Heart left ventricle (tissue), 16 donors: ENCODE measurements around the gene ZBTB7B. TPM values are rescaled to one million over a fixed set of nuclear protein-coding genes. Genes with fewer than 3 reads are reported as not detected.

ENCODE experiments used
- ATAC-seq, 4 donors: fragments of 200-7000 bp; cut with Tn5 transposase; one replicate each; pipeline ENCODE4 v1.9.1; 2020 to 2022; ENCODE audit warnings: moderate library complexity in 4 of 4, mild to moderate bottlenecking in 3 of 4, moderate number of reproducible peaks in 1 of 4
- DNase-seq, 5 donors: peaks; one replicate each; pipeline ENCODE4 v3.0.0-alpha.2; 2020
- H3K27ac ChIP-seq, 12 donors: fragments of 200-600 bp; sonication (generic) in 4 of 12; one replicate each; pipeline versions ENCODE4 v1.5.0 to v1.8.0; 2016 to 2022; ENCODE audit warnings: mild to moderate bottlenecking in 2 of 12
- H3K27me3 ChIP-seq, 9 donors: fragments of 200-600 bp; sonication (generic) in 2 of 9; one replicate each; pipeline versions ENCODE4 v1.5.1 to v1.8.0; 2016 to 2022; ENCODE audit warnings: mild to moderate bottlenecking in 3 of 9
- H3K36me3 ChIP-seq, 9 donors: fragments of 200-600 bp; sonication (generic) in 2 of 9; one replicate each; pipeline versions ENCODE4 v1.5.0 to v1.8.0; 2018 to 2022; ENCODE audit warnings: mild to moderate bottlenecking in 2 of 9
- H3K4me1 ChIP-seq, 12 donors: fragments of 200-600 bp; sonication (generic) in 4 of 12; one replicate each; pipeline versions ENCODE4 v1.5.0 to v1.8.0; 2016 to 2022; ENCODE audit warnings: mild to moderate bottlenecking in 3 of 12
- H3K4me3 ChIP-seq, 12 donors: fragments of 200-600 bp; sonication (generic) in 4 of 12; one replicate each; pipeline versions ENCODE4 v1.5.0 to v1.8.0; 2017 to 2022; ENCODE audit warnings: mild to moderate bottlenecking in 9 of 12, moderate library complexity in 4 of 12
- H3K9me3 ChIP-seq, 12 donors: fragments of 200-600 bp; sonication (generic) in 4 of 12; one replicate each; pipeline versions ENCODE4 v1.5.0 to v1.8.0; 2016 to 2022; ENCODE audit warnings: mild to moderate bottlenecking in 1 of 12
- CTCF ChIP-seq, 12 donors: fragments of 200-600 bp; sonication (generic) in 4 of 12; IDR thresholded peaks; one replicate each; pipeline versions ENCODE4 v1.5.0 to v1.8.0; 2018 to 2022; ENCODE audit warnings: antibody characterized with exemption in 12 of 12, mild to moderate bottlenecking in 5 of 12
- POLR2A ChIP-seq, 2 donors: fragments of 450-650 bp; IDR thresholded peaks; one replicate each; pipeline ENCODE4 v1.6.1; 2017; ENCODE audit warnings: antibody characterized with exemption in 2 of 2, mild to moderate bottlenecking in 2 of 2, moderate library complexity in 2 of 2
- WGBS, 4 donors: extraction: QIAGEN DNeasy Blood & Tissue Kit in 2 of 4; methylation state at CpG; one replicate each; pipeline versions ENCODE4 v1.1.5 to v1.1.7; 2013 to 2018; 5-methylcytosine and 5-hydroxymethylcytosine counted together
- intact Hi-C, 10 donors: fragments of 100-400 bp; cut with DNase I; formaldehyde crosslinking; loops; one replicate each; pipeline versions ENCODE4 v1.11.1 to v1.14.2; 2022
- polyA plus RNA-seq, 2 donors: library from polyadenylated mRNA; stranded (reverse); fragments of 200-250 nt; gene quantifications; one replicate each; pipeline ENCODE4 v1.2.3, GENCODE V29; 2013
- total RNA-seq, 9 donors: library from RNA; depleted of rRNA in 2 of 9; stranded (reverse); fragments of >200 nt in 2 of 9; fragmentation: NEBNext Ultra II Directional in 3 of 9; extraction: Animal tissue kit (Norgen Biotek cat#: 25700) in 3 of 9; gene quantifications; one replicate each; pipeline versions ENCODE4 v1.1.0 to v1.2.4, GENCODE V29; 2016 to 2023
- donor health status: ischemic (EF 13 %, LVEDD 7.1; RV severe dilation, severe dysfunction).
- donor health status: healthy with polysubstance abuse.
- donor health status: DM: no; HTN: yes; CAD: no.
- donor health status: DM: no; HTN: no; CAD: no.
- donor health status: ischemic (EF 25% LVEDD 6.9; RV normal size, moderate dysfunction).
- donor health status: ischemic (EF 25% LVEDD 5.7; RV mildly dilated, moderate dysfunction).
- donor health status: healthy.
- donor health status: DM: yes; HTN: yes; CAD: no.
- donor health status: ischemic (EF 35%, LVEDD 5.7; RV mildly dilated, moderate dysfunction).
- donor health status: nonischemic (EF 11% LVEDD 7.7; RV severe dilation, severe dysfunction).
- donor health status: DM: yes; HTN: yes; CAD: no.
- donor health status: PGD.
- donor health status: ischemic (EF 29% LVEDD 5.4; RV normal size, mild dysfunction).
- donor health status: nonischemic (EF 23%, LVEDD 6.1; RV moderate dilation, normal function).

Gene ZBTB7B
- total and polyA plus RNA-seq, 11 donors, result 29.5 to 103 (median 46.6) TPM

DNA sequence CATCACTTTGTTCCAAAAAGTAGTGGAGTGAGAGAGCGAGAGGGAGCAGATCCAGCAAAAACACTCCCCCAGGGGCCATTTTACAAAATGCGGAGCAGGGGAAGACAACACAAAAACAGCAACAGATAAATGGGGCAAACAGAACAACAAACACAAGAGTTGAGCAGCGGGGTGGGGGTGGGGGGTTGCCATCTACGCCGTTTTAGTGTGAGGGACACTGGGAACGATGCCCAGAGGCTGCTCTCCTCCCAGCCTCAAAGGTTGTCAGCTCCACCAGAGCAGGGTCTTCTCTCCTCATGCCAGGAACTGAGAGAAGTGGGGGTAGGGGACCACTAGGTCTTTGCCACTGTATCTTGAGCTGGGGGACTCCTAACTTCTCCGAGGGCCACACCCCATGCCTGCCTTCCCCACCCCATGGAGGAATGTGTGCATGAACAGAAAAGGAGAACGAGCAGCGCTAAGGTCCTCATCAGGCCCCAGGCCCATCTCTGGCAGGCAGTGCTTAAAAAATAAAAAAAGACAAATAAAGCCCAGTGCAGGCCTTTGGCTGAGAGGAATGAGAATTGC is 45.4 kb upstream of the ZBTB7B start:
- intact Hi-C loops, result loop anchor here in 5 of 10 donors (5.0 to 10.0 kb wide), 4 partner anchors 60 to 125 kb away; partner anchors contain the start of genes EFNA4 (in 2 of the 5) and ADAM15 (in 1 of the 5)
- TF ChIP-seq POLR2A (IDR thresholded peaks at IDR 0.05) (no peak), CTCF (IDR thresholded peaks at IDR 0.05) (no peak)
- Histone ChIP-seq H3K4me1 (peaks cover 8 to 75% (median 50%) of the 10 kb centered on the region in 12 donors), H3K36me3 (peaks cover 0 to 20% (median 15%) of the 10 kb centered on the region in 9 donors), H3K4me3 (peak overlapping the region in 5 of 12 donors; percentile 53 to 82 (median 78)), H3K27ac (peak overlapping the region in 11 of 12 donors; percentile 59 to 85 (median 80)), H3K9me3 (no peaks in the 10 kb centered on the region), H3K27me3 (no peaks in the 10 kb centered on the region)
- no peak for ATAC-seq
- WGBS, 4 donors, result 40 to 55% (median 46%) methylated on average over 9 of the region's 9 CpGs
- DNase-seq, result peak in 2 of 5 donors; percentile 9 to 20

GRCh38 chr1:154958036-154958435 is 44.6 kb upstream of the ZBTB7B start:
- DNase-seq, result no peak
- peak overlapping the region in 1 of 12 donors; percentile 34 for H3K27ac ChIP-seq
- peaks cover 0 to 27% (median 16%) of the 10 kb centered on the region in 9 donors for H3K36me3 ChIP-seq
- WGBS, 4 donors, result 74 to 92% (median 85%) methylated on average over 2 of the region's 2 CpGs
- ATAC-seq, result no peak
- no peaks in the 10 kb centered on the region for H3K9me3 ChIP-seq
- H3K4me1 ChIP-seq, result peaks cover 8 to 75% (median 51%) of the 10 kb centered on the region in 12 donors
- TF ChIP-seq CTCF (IDR thresholded peaks at IDR 0.05) (no peak), POLR2A (IDR thresholded peaks at IDR 0.05) (no peak)
- no peaks in the 10 kb centered on the region for H3K27me3 ChIP-seq
- intact Hi-C loops, result loop anchor here in 5 of 10 donors (5.0 to 10.0 kb wide), 4 partner anchors 59 to 124 kb away; partner anchors contain the start of genes EFNA4 (in 2 of the 5) and ADAM15 (in 1 of the 5)
- no peak overlapping the region for H3K4me3 ChIP-seq

DNA sequence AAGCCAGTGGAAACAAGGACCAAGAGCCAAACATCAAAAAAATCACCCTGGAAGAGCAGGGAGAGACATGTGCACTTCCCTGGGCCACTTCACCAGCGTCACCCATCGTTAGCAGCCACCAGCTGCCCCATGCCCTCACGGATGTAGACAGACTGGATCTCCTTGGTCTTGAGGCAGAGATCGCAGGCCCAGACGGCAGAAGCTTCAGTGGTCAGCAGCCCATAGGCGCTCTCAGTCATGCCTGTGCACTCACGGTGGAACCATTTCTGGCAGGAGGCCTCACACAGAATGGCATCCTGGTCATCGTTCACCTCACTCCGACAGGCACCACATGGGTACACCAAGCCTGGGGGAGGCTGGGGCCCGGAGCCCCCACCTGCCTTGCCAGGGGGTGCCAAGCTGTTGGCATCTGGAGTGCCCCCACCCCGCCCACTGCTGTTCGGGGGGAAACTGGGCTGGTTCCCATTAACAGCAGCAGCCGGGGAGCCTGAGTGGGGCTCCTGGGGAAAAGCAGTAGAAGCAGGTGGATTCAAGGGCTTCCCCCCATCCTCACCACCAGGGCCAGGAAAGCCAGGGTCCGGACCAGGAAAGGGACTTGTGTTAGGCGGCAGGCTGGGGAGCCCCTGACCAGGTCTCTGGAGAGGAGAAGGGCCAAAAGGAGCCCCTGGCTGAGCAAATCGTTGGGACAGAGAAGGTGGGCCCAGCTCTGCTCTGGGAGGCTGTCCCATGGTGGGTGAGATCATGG is 43.7 kb upstream of the ZBTB7B start:
- H3K27ac ChIP-seq, result peak overlapping the region in 1 of 12 donors; percentile 34
- peak in 2 of 5 donors; percentile 26 to 54 for DNase-seq
- 81 to 92% (median 90%) methylated on average over 10 to 16 of the region's 16 CpGs for WGBS, 4 donors
- peaks cover 6 to 69% (median 44%) of the 10 kb centered on the region in 12 donors for H3K4me1 ChIP-seq
- no peaks in the 10 kb centered on the region for H3K27me3 ChIP-seq
- no peaks in the 10 kb centered on the region for H3K9me3 ChIP-seq
- H3K36me3 ChIP-seq, result peaks cover 4 to 36% (median 24%) of the 10 kb centered on the region in 9 donors
- no peak for ATAC-seq
- TF ChIP-seq POLR2A (IDR thresholded peaks at IDR 0.05) (no peak), CTCF (IDR thresholded peaks at IDR 0.05) (no peak)
- intact Hi-C loops, result loop anchor here in 5 of 10 donors (5.0 to 10.0 kb wide), 4 partner anchors 58 to 123 kb away; partner anchors contain the start of genes EFNA4 (in 2 of the 5) and ADAM15 (in 1 of the 5)
- no peak overlapping the region for H3K4me3 ChIP-seq

DNA sequence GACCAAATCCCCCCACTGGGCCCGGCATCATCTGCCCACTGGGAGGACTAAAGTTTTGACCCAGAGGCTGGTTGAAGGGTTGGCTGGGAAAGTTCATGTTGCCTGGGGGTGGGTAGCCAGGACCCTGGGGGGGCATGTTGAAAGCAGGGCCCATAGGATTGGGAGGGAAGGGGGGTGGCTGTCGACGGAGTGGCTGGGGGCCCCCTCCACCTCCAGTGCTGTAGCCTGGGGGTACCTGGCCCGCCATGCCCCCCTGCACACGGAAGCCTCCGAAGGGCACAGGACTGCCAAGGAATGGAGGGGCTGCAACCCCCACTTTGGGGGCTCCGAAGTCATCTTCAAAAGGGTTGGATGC is 43.2 kb upstream of the ZBTB7B start:
- ATAC-seq, result no peak
- Histone ChIP-seq H3K4me3 (no peak overlapping the region), H3K27ac (no peak overlapping the region), H3K4me1 (peaks cover 3 to 63% (median 39%) of the 10 kb centered on the region in 12 donors), H3K9me3 (no peaks in the 10 kb centered on the region), H3K36me3 (peaks cover 4 to 41% (median 30%) of the 10 kb centered on the region in 9 donors), H3K27me3 (no peaks in the 10 kb centered on the region)
- 93 to 96% (median 95%) methylated on average over 7 of the region's 7 CpGs for WGBS, 4 donors
- intact Hi-C loops, result loop anchor here in 5 of 10 donors (5.0 to 10.0 kb wide), 4 partner anchors 58 to 123 kb away; partner anchors contain the start of genes EFNA4 (in 2 of the 5) and ADAM15 (in 1 of the 5)
- DNase-seq, result peak in 2 of 5 donors; percentile 19 to 22
- TF ChIP-seq POLR2A (IDR thresholded peaks at IDR 0.05), result no peak
- TF ChIP-seq CTCF (IDR thresholded peaks at IDR 0.05), result no peak
